ENCODE measurements around the gene SCAMP3. TPM values are rescaled to one million over a fixed set of nuclear protein-coding genes. Genes with fewer than 3 reads are reported as not detected.

SCAMP3 gene
- total RNA-seq, 1 donor from 2014 or later, result 65.8 TPM

- no peak for DNase-seq
- TF ChIP-seq CTCF (IDR thresholded peaks at IDR 0.05; ENCODE audit: partially characterized antibody, unreplicated experiment), result no peak
- no peaks in the 10 kb centered on the region for H3K36me3 Mint-ChIP-seq (ENCODE audit: unreplicated experiment)
- peaks cover 18% of the 10 kb centered on the region for H3K9me3 Mint-ChIP-seq (ENCODE audit: unreplicated experiment)
- H3K4me1 Mint-ChIP-seq (ENCODE audit: low read depth, unreplicated experiment), result peaks cover 5% of the 10 kb centered on the region
- peak overlapping the region; percentile 33 for H3K27ac Mint-ChIP-seq (ENCODE audit: unreplicated experiment)
- peaks cover 22% of the 10 kb centered on the region for H3K27me3 Mint-ChIP-seq (ENCODE audit: unreplicated experiment)
- peak overlapping the region; percentile 32 for H3K4me3 Mint-ChIP-seq (ENCODE audit: unreplicated experiment)
Measured at GRCh38 chr1:155305881-155306391, 43.8 kb upstream of the SCAMP3 start.

DNA sequence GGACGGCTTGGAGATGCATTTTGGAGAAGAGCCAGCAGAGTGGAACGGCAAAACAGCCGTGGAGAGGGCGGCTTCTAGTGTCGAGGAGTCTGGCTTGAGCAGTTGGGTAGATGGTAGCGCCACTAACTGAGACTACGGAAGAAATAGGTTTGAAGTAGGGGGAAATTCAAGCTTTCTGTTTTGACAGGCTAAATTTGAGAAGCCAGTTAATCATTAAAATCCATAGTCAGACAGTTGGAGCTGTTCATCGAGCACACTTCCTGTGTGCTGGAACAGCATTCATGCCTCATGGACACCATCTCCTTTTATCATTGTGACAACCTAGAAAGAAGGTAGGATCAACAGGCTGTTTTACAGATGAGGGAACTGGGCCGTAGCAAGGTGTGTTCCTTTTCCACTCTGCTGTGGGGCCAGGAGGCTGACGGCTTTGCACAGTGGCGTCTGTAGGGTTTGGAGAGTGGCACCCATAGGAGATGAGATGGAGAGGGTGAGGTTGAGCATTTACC lies 42.5 kb upstream of the SCAMP3 start:
- Mint-ChIP-seq H3K27me3 (ENCODE audit: unreplicated experiment) (peaks cover 20% of the 10 kb centered on the region), H3K4me3 (ENCODE audit: unreplicated experiment) (peak overlapping the region; percentile 5), H3K36me3 (ENCODE audit: unreplicated experiment) (no peaks in the 10 kb centered on the region), H3K9me3 (ENCODE audit: unreplicated experiment) (peaks cover 15% of the 10 kb centered on the region), H3K27ac (ENCODE audit: unreplicated experiment) (no peak overlapping the region), H3K4me1 (ENCODE audit: low read depth, unreplicated experiment) (peaks cover 2% of the 10 kb centered on the region)
- DNase-seq, result no peak
- TF ChIP-seq CTCF (IDR thresholded peaks at IDR 0.05; ENCODE audit: partially characterized antibody, unreplicated experiment), result no peak

DNA sequence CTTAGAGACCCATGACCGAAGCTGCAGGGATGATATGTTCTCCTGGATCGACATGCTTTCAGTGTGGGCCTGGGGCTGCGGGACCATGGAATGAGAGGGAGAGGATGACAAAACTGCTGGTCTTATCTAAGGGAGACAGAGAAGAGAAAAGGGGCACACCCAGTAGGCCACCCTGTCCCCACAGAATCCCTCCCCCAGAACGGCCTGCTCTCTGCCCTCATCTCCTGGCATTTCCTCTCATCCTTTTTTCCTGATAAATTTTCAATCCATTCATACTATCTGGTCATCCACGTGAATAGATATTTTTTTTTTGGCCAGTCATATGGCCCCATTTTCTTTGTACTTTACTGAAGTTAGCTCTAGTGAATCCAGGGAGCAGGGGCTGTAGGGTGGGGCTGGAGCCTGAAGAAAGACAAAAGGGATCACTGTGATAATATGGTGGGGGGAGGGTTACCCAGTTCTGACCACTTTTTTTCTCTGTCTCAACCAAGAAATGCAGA lies 39.2 kb upstream of the SCAMP3 start, which contains the start of gene PKLR:
Gene PKLR, minus strand, starts transcription at position 97 of the 500 bp plus-strand sequence. Its CDS starts 43 bp downstream, at position 54.
- Mint-ChIP-seq H3K27ac (ENCODE audit: unreplicated experiment) (no peak within 1 kb of the TSS), H3K4me3 (ENCODE audit: unreplicated experiment) (no peak within 1 kb of the TSS), H3K9me3 (ENCODE audit: unreplicated experiment) (peaks cover 6% of the 10 kb centered on the region), H3K4me1 (ENCODE audit: low read depth, unreplicated experiment) (peaks cover 2% of the 10 kb centered on the region), H3K36me3 (ENCODE audit: unreplicated experiment) (no peaks in the 10 kb centered on the region), H3K27me3 (ENCODE audit: unreplicated experiment) (peaks cover 20% of the 10 kb centered on the region)
- TF ChIP-seq CTCF (IDR thresholded peaks at IDR 0.05; ENCODE audit: partially characterized antibody, unreplicated experiment), result no peak
- no peak for DNase-seq

GRCh38 chr1:155300553-155301329 lies 38.6 kb upstream of the SCAMP3 start:
- Mint-ChIP-seq H3K27ac (ENCODE audit: unreplicated experiment) (no peak overlapping the region), H3K36me3 (ENCODE audit: unreplicated experiment) (no peaks in the 10 kb centered on the region), H3K4me3 (ENCODE audit: unreplicated experiment) (no peak overlapping the region), H3K27me3 (ENCODE audit: unreplicated experiment) (peaks cover 21% of the 10 kb centered on the region), H3K9me3 (ENCODE audit: unreplicated experiment) (peaks cover 6% of the 10 kb centered on the region), H3K4me1 (ENCODE audit: low read depth, unreplicated experiment) (peaks cover 2% of the 10 kb centered on the region)
- TF ChIP-seq CTCF (IDR thresholded peaks at IDR 0.05; ENCODE audit: partially characterized antibody, unreplicated experiment), result no peak
- no peak for DNase-seq

DNA sequence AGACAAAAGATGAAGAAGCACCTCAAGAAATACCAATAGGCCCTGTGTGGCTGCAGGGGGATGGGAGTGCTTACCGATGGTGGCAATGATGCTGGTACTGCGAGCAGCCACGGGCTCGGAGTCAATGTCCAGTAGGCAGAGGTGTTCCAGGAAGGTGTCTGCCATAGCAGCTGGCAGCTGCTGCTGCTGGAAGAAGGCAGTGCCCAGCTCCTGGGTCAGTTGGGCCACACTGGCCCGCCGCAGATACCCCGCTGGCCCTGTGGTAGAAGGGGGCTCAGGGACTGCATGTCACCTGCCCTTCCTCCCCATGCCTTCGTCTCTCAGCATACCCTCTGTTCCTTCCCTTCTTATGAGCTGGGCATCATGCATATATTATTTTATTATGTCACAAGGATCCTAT lies 37.9 kb upstream of the SCAMP3 start:
- no peak overlapping the region for H3K4me3 Mint-ChIP-seq (ENCODE audit: unreplicated experiment)
- H3K27ac Mint-ChIP-seq (ENCODE audit: unreplicated experiment), result no peak overlapping the region
- peaks cover 6% of the 10 kb centered on the region for H3K9me3 Mint-ChIP-seq (ENCODE audit: unreplicated experiment)
- no peak for DNase-seq
- peaks cover 24% of the 10 kb centered on the region for H3K27me3 Mint-ChIP-seq (ENCODE audit: unreplicated experiment)
- no peaks in the 10 kb centered on the region for H3K36me3 Mint-ChIP-seq (ENCODE audit: unreplicated experiment)
- TF ChIP-seq CTCF (IDR thresholded peaks at IDR 0.05; ENCODE audit: partially characterized antibody, unreplicated experiment), result no peak
- peaks cover 2% of the 10 kb centered on the region for H3K4me1 Mint-ChIP-seq (ENCODE audit: low read depth, unreplicated experiment)
